GM21528 (cell line): Measurements from ENCODE around the gene PCNA.
A peak's percentile ranks its signal among the peaks of the same experiment; 100 is the strongest.

Experiments used
- ATAC-seq: cut with Tn5 transposase; IDR thresholded peaks from one replicate; pipeline ENCODE4 v1.9.1; 2021; ENCODE audit warnings: mild to moderate bottlenecking, moderate library complexity; ENCODE audit not compliant: unreplicated experiment, low FRiP score

The PCNA gene

GRCh38 chr20:5119435-5120184 is at the start of gene PCNA:
Gene PCNA, minus strand, starts transcription at chr20:5119958. Its CDS starts 160 bp downstream, at chr20:5119798.
- peak; percentile 94 for ATAC-seq

- no peak for ATAC-seq
Observed at GRCh38 chr20:5168651-5169396, 49.1 kb upstream of the PCNA start.

GRCh38 chr20:5164645-5165625 is 45.2 kb upstream of the PCNA start:
- ATAC-seq: no peak

GRCh38 chr20:5161536-5162164 is 41.9 kb upstream of the PCNA start:
- no peak for ATAC-seq

GRCh38 chr20:5160882-5161281 is 41.1 kb upstream of the PCNA start:
- no peak for ATAC-seq

- ATAC-seq: no peak
Observed at GRCh38 chr20:5159928-5160327, 40.2 kb upstream of the PCNA start.

GRCh38 chr20:5156675-5157448 is 37.1 kb upstream of the PCNA start:
- no peak for ATAC-seq

GRCh38 chr20:5155404-5155803 is 35.6 kb upstream of the PCNA start:
- ATAC-seq: no peak

- ATAC-seq: no peak
Observed at GRCh38 chr20:5154543-5154925, 34.8 kb upstream of the PCNA start.

GRCh38 chr20:5153612-5154542 is 34.1 kb upstream of the PCNA start:
- ATAC-seq: no peak

- no peak for ATAC-seq
Observed at GRCh38 chr20:5153152-5153467, 33.4 kb upstream of the PCNA start.

GRCh38 chr20:5150226-5151076 is 30.7 kb upstream of the PCNA start:
- no peak for ATAC-seq

GRCh38 chr20:5149892-5150225 is 30.1 kb upstream of the PCNA start:
- no peak for ATAC-seq

- no peak for ATAC-seq
Observed at GRCh38 chr20:5148581-5148980, 28.8 kb upstream of the PCNA start.

- no peak for ATAC-seq
Observed at GRCh38 chr20:5146871-5147592, 27.3 kb upstream of the PCNA start.

GRCh38 chr20:5146099-5146668 is 26.4 kb upstream of the PCNA start:
- no peak for ATAC-seq
